DMS153 treated with DMSO at 0.1 percent for 48 hours (cell line): ENCODE data around the gene DDIT4.
"Not testable (repeated sequence)": the region's sequence is repeated elsewhere in the genome, so short reads cannot be mapped to it uniquely, and the experiment has no call there.

Experiments
- DNase-seq: peaks from one replicate; lab custom pipeline; 2025; ENCODE audit not compliant: unreplicated experiment; lab: John Stamatoyannopoulos, UW

Gene DDIT4

GRCh38 chr10:72273410-72274212, at the start of gene DDIT4:
Gene DDIT4 (plus strand): TSS chr10:72273924. CDS start chr10:72274217, 293 bp downstream.
- DNase-seq = peak; percentile 92

- not testable (repeated sequence) for DNase-seq
Measured at GRCh38 chr10:72224191-72224590, 49.5 kb upstream of the DDIT4 start.

GRCh38 chr10:72226418-72227027, 47.2 kb upstream of the DDIT4 start:
- DNase-seq = no peak

GRCh38 chr10:72227826-72228225, 45.9 kb upstream of the DDIT4 start:
- no peak for DNase-seq

- no peak for DNase-seq
Measured at GRCh38 chr10:72228318-72228751, 45.4 kb upstream of the DDIT4 start.

GRCh38 chr10:72229261-72230251, 44.2 kb upstream of the DDIT4 start:
- peak; percentile 13 for DNase-seq

GRCh38 chr10:72233621-72234020, 40.1 kb upstream of the DDIT4 start:
- no peak for DNase-seq

- no peak for DNase-seq
Measured at GRCh38 chr10:72234560-72235095, 39.1 kb upstream of the DDIT4 start.

- DNase-seq = no peak
Measured at GRCh38 chr10:72235544-72236279, 38.0 kb upstream of the DDIT4 start.

- DNase-seq = no peak
Measured at GRCh38 chr10:72238392-72239175, 35.1 kb upstream of the DDIT4 start.

- no peak for DNase-seq
Measured at GRCh38 chr10:72239409-72239808, 34.3 kb upstream of the DDIT4 start.

GRCh38 chr10:72240371-72240770, 33.4 kb upstream of the DDIT4 start:
- no peak for DNase-seq

GRCh38 chr10:72241691-72242252, 32.0 kb upstream of the DDIT4 start:
- DNase-seq = no peak

- DNase-seq = no peak
Measured at GRCh38 chr10:72242675-72243074, 31.0 kb upstream of the DDIT4 start.

GRCh38 chr10:72243822-72244437, 29.8 kb upstream of the DDIT4 start:
- no peak for DNase-seq

- DNase-seq = no peak
Measured at GRCh38 chr10:72244573-72245038, 29.1 kb upstream of the DDIT4 start.

- no peak for DNase-seq
Measured at GRCh38 chr10:72245949-72246525, 27.7 kb upstream of the DDIT4 start.

- DNase-seq = peak; percentile 60
Measured at GRCh38 chr10:72248468-72249151, 25.1 kb upstream of the DDIT4 start.
